Liver (tissue), 9 donors: ENCODE data around the gene CDHR4. TPM values are rescaled to one million over a fixed set of nuclear protein-coding genes. Genes with fewer than 3 reads are reported as not detected.

Source experiments
- DNase-seq: peaks from one replicate; pipeline ENCODE4 v3.0.0-alpha.2; 2017; ENCODE audit warnings: low spot score
- H3K27ac ChIP-seq, 2 donors: one replicate each; pipeline ENCODE4 v1.7.0; 2013; ENCODE audit warnings: inconsistent platforms in 2 of 2, low read length in 2 of 2, control low read depth in 1 of 2, low read depth in 1 of 2, mild to moderate bottlenecking in 1 of 2
- H3K27me3 ChIP-seq, 4 donors: one replicate each; pipeline versions ENCODE4 v1.6.1 to v1.7.0; 2013; ENCODE audit warnings: low read length in 3 of 4, inconsistent platforms in 1 of 4, mild to moderate bottlenecking in 1 of 4, moderate library complexity in 1 of 4; ENCODE audit not compliant: control insufficient read depth in 4 of 4, insufficient read depth in 4 of 4
- H3K36me3 ChIP-seq, 4 donors: one replicate each; pipeline versions ENCODE4 v1.6.1 to v1.7.0; 2013; ENCODE audit warnings: low read length in 3 of 4, mild to moderate bottlenecking in 3 of 4, low read depth in 1 of 4, moderate library complexity in 1 of 4; ENCODE audit not compliant: control insufficient read depth in 4 of 4, insufficient read depth in 3 of 4
- H3K4me1 ChIP-seq, 4 donors: one replicate each; pipeline versions ENCODE4 v1.6.1 to v1.7.0; 2013; ENCODE audit warnings: low read length in 3 of 4, mild to moderate bottlenecking in 3 of 4, moderate library complexity in 1 of 4; ENCODE audit not compliant: control insufficient read depth in 4 of 4, insufficient read depth in 4 of 4
- H3K4me3 ChIP-seq, 3 donors: one replicate each; pipeline versions ENCODE4 v1.6.1 to v1.7.0; 2013; ENCODE audit warnings: low read length in 3 of 3, control low read depth in 1 of 3, low read depth in 1 of 3, mild to moderate bottlenecking in 1 of 3
- H3K9ac ChIP-seq, 2 donors: one replicate each; pipeline ENCODE4 v1.7.0; 2013; ENCODE audit warnings: low read length in 2 of 2, mild to moderate bottlenecking in 2 of 2, moderate library complexity in 2 of 2, control low read depth in 1 of 2, low read depth in 1 of 2
- H3K9me3 ChIP-seq, 4 donors: one replicate each; pipeline versions ENCODE4 v1.6.1 to v1.7.0; 2013; ENCODE audit warnings: low read length in 3 of 4; ENCODE audit not compliant: control insufficient read depth in 4 of 4
- EGR1 ChIP-seq, 2 donors: IDR thresholded peaks; 2 replicates each; pipeline ENCODE4 v1.6.1; 2016 to 2018; ENCODE audit warnings: antibody characterized with exemption in 2 of 2, low read depth in 2 of 2
- FOXA1 ChIP-seq: IDR thresholded peaks from 2 replicates; pipeline ENCODE4 v1.6.1; 2016; ENCODE audit warnings: antibody characterized with exemption
- FOXA2 ChIP-seq: IDR thresholded peaks from 2 replicates; pipeline ENCODE4 v1.6.1; 2016; ENCODE audit warnings: antibody characterized with exemption
- GABPA ChIP-seq, 2 donors: IDR thresholded peaks in 1 of 2; conservative IDR thresholded peaks in 1 of 2; 2 replicates each; pipeline ENCODE4 v1.6.1; 2016; ENCODE audit warnings: antibody characterized with exemption in 2 of 2, mild to moderate bottlenecking in 1 of 2, moderate library complexity in 1 of 2
- HNF4A ChIP-seq, 2 donors: conservative IDR thresholded peaks; 2 replicates each; pipeline ENCODE4 v1.6.1; 2016; ENCODE audit warnings: antibody characterized with exemption in 2 of 2, mild to moderate bottlenecking in 2 of 2
- HNF4G ChIP-seq: IDR thresholded peaks from 2 replicates; pipeline ENCODE4 v1.6.1; 2016; ENCODE audit warnings: antibody characterized with exemption
- JUND ChIP-seq, 2 donors: IDR thresholded peaks; 2 replicates each; pipeline ENCODE4 v1.6.1; 2016; ENCODE audit warnings: antibody characterized with exemption in 2 of 2
- RAD21 ChIP-seq, 2 donors: IDR thresholded peaks; 2 replicates each; pipeline ENCODE4 v1.6.1; 2016; ENCODE audit warnings: antibody characterized with exemption in 2 of 2, mild to moderate bottlenecking in 2 of 2
- RXRA ChIP-seq, 2 donors: IDR thresholded peaks; 2 replicates each; pipeline ENCODE4 v1.6.1; 2017 to 2018; ENCODE audit warnings: antibody characterized with exemption in 2 of 2, mild to moderate bottlenecking in 1 of 2
- TAF1 ChIP-seq: conservative IDR thresholded peaks from 2 replicates; pipeline ENCODE4 v1.6.1; 2016; ENCODE audit warnings: antibody characterized with exemption, mild to moderate bottlenecking
- YY1 ChIP-seq: IDR thresholded peaks from 2 replicates; pipeline ENCODE4 v1.6.1; 2016; ENCODE audit warnings: antibody characterized with exemption, mild to moderate bottlenecking
- WGBS: extraction: QIAGEN DNeasy Blood & Tissue Kit; methylation state at CpG from one replicate; pipeline ENCODE4 v1.1.7; 2013; 5-methylcytosine and 5-hydroxymethylcytosine counted together
- polyA plus RNA-seq, 2 donors: library from polyadenylated mRNA; stranded (reverse) in 1 of 2; unstranded in 1 of 2; fragments of 200-250 nt in 1 of 2; fragments of >200 nt in 1 of 2; fragmentation: Nextera tagmentation in 1 of 2; extraction: Ambion mirVana in 1 of 2; gene quantifications; one replicate each; pipeline versions ENCODE4 v1.2.1 to v1.2.3, GENCODE V29; 2013 to 2015
- total RNA-seq, 2 donors: library from RNA; depleted of rRNA; stranded (reverse); fragments of >200 nt; gene quantifications; one replicate each; pipeline ENCODE4 v1.2.3, GENCODE V29; 2014
- TF ChIP-seq, protein P1 (sequence below): IDR thresholded peaks from 2 replicates; pipeline ENCODE4 v1.6.1; 2016; ENCODE audit warnings: antibody characterized with exemption
- TF ChIP-seq, protein P2 (sequence below): IDR thresholded peaks from 2 replicates; pipeline ENCODE4 v1.6.1; 2016; ENCODE audit warnings: antibody characterized with exemption, mild to moderate bottlenecking
- TF ChIP-seq, protein P3 (sequence below): fragments of 150-350 bp; IDR thresholded peaks from 2 replicates; pipeline ENCODE4 v1.5.1; 2017; ENCODE audit warnings: improper control_type of control experiment, low read depth, low read length; ENCODE audit not compliant: missing input control
- donor health status: healthy.
- donor health status: healthy.
- donor health status: healthy.
- donor health status: healthy.
- donor health status: healthy.

Gene CDHR4
- total and polyA plus RNA-seq, 4 donors, result not detected

DNA sequence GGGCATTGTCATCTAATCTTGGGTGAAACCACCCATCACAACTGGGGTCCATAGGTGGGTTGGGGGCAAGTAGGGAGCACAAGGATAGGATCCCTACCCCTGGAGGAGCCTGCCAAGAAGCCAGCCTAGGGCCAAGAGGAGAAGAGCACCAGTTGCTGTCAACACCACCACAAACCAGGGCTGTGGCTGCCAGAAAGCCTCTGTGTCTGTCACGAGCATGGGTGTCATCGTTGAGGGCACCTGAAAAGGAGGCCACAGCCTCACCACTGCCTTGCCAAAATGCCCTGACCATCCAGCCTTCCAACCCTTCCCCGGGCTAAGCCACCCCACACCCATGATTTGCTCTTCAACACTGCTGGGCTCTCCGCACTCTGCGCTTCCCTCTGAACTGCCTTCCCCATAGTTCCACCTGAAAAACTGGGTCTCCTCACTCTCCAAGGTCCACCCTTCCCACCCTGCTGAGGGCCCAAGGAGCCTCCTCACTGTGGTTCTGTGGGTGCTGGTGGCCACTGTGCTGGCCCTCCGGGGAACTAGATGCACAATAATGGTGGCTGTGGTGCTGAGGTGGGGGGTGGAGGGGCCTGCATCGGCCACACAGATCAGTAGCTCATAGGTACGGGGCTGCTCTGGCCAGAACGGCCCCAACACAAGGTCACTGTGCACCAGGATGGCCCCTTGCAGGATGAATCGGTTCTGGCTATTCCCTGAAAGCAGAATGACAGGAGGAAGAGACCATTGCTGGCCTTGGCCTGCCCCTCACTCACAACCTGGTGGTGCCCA lies 7.1 kb downstream of the CDHR4 start:
- Histone ChIP-seq H3K9ac (no peak overlapping the region), H3K36me3 (no peaks in the 10 kb centered on the region), H3K27ac (no peak overlapping the region), H3K27me3 (no peaks in the 10 kb centered on the region), H3K4me3 (no peak overlapping the region), H3K4me1 (no peaks in the 10 kb centered on the region), H3K9me3 (no peaks in the 10 kb centered on the region)
- DNase-seq, result no peak
- WGBS, result 89% methylated on average over 10 of the region's 10 CpGs
- TF ChIP-seq TAF1 (no peak), RXRA (IDR thresholded peaks at IDR 0.05) (no peak), EGR1 (IDR thresholded peaks at IDR 0.05; ENCODE audit: low read depth in 2 of 2) (no peak), GABPA (IDR thresholded peaks at IDR 0.05 in 1 of 2, conservative IDR thresholded peaks at IDR 0.05 in 1 of 2) (no peak), YY1 (no peak), FOXA1 (no peak)

DNA sequence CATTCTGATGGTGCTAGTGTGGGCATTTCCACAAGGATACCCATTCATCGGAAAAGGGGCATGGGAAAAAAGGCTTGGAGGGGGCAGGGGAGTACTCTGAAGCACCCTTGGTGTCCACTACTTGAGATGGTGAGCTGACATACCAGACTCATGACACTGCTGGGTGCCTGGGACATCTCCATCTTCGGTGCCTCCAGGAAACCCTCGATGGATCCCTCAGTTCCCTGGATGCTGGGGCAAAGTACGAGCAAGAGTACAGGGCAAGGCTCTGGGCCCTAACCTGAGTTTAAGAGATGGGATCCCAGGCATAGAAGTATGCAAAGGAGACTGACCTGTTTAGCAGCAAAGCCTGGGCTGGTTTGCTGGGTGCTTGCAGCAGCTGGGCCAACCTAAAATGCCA lies 8.1 kb downstream of the CDHR4 start:
- Histone ChIP-seq H3K27me3 (no peaks in the 10 kb centered on the region), H3K36me3 (no peaks in the 10 kb centered on the region), H3K9ac (no peak overlapping the region), H3K27ac (no peak overlapping the region), H3K9me3 (no peaks in the 10 kb centered on the region), H3K4me1 (peaks cover 0 to 7% (median 3%) of the 10 kb centered on the region in 4 donors), H3K4me3 (no peak overlapping the region)
- no peak for TF ChIP-seq JUND (IDR thresholded peaks at IDR 0.05)
- no peak for TF ChIP-seq YY1
- no peak for TF ChIP-seq EGR1 (IDR thresholded peaks at IDR 0.05; ENCODE audit: low read depth in 2 of 2)
- no peak for TF ChIP-seq GABPA (IDR thresholded peaks at IDR 0.05 in 1 of 2, conservative IDR thresholded peaks at IDR 0.05 in 1 of 2)
- TF ChIP-seq RAD21 (IDR thresholded peaks at IDR 0.05), result no peak
- TF ChIP-seq, protein P1, sequence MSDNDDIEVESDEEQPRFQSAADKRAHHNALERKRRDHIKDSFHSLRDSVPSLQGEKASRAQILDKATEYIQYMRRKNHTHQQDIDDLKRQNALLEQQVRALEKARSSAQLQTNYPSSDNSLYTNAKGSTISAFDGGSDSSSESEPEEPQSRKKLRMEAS, result no peak
- TF ChIP-seq, protein P2, sequence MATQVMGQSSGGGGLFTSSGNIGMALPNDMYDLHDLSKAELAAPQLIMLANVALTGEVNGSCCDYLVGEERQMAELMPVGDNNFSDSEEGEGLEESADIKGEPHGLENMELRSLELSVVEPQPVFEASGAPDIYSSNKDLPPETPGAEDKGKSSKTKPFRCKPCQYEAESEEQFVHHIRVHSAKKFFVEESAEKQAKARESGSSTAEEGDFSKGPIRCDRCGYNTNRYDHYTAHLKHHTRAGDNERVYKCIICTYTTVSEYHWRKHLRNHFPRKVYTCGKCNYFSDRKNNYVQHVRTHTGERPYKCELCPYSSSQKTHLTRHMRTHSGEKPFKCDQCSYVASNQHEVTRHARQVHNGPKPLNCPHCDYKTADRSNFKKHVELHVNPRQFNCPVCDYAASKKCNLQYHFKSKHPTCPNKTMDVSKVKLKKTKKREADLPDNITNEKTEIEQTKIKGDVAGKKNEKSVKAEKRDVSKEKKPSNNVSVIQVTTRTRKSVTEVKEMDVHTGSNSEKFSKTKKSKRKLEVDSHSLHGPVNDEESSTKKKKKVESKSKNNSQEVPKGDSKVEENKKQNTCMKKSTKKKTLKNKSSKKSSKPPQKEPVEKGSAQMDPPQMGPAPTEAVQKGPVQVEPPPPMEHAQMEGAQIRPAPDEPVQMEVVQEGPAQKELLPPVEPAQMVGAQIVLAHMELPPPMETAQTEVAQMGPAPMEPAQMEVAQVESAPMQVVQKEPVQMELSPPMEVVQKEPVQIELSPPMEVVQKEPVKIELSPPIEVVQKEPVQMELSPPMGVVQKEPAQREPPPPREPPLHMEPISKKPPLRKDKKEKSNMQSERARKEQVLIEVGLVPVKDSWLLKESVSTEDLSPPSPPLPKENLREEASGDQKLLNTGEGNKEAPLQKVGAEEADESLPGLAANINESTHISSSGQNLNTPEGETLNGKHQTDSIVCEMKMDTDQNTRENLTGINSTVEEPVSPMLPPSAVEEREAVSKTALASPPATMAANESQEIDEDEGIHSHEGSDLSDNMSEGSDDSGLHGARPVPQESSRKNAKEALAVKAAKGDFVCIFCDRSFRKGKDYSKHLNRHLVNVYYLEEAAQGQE, result no peak
- TF ChIP-seq FOXA1, result no peak
- TF ChIP-seq TAF1, result no peak
- TF ChIP-seq, protein P3, sequence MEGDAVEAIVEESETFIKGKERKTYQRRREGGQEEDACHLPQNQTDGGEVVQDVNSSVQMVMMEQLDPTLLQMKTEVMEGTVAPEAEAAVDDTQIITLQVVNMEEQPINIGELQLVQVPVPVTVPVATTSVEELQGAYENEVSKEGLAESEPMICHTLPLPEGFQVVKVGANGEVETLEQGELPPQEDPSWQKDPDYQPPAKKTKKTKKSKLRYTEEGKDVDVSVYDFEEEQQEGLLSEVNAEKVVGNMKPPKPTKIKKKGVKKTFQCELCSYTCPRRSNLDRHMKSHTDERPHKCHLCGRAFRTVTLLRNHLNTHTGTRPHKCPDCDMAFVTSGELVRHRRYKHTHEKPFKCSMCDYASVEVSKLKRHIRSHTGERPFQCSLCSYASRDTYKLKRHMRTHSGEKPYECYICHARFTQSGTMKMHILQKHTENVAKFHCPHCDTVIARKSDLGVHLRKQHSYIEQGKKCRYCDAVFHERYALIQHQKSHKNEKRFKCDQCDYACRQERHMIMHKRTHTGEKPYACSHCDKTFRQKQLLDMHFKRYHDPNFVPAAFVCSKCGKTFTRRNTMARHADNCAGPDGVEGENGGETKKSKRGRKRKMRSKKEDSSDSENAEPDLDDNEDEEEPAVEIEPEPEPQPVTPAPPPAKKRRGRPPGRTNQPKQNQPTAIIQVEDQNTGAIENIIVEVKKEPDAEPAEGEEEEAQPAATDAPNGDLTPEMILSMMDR, result no peak
- no peak for TF ChIP-seq HNF4A (conservative IDR thresholded peaks at IDR 0.05)
- no peak for TF ChIP-seq HNF4G
- TF ChIP-seq FOXA2, result no peak
- DNase-seq, result no peak
- WGBS, result 89% methylated on average over 4 of the region's 4 CpGs
